ENCODE data around the gene DGCR2. TPM values are rescaled to one million over a fixed set of nuclear protein-coding genes. Genes with fewer than 3 reads are reported as not detected.

Gene DGCR2
- polyA plus RNA-seq, 1 donor (not counting 4 experiments of a cell fraction or from before 2014, with no cell fraction given) = 23.2 TPM

DNA sequence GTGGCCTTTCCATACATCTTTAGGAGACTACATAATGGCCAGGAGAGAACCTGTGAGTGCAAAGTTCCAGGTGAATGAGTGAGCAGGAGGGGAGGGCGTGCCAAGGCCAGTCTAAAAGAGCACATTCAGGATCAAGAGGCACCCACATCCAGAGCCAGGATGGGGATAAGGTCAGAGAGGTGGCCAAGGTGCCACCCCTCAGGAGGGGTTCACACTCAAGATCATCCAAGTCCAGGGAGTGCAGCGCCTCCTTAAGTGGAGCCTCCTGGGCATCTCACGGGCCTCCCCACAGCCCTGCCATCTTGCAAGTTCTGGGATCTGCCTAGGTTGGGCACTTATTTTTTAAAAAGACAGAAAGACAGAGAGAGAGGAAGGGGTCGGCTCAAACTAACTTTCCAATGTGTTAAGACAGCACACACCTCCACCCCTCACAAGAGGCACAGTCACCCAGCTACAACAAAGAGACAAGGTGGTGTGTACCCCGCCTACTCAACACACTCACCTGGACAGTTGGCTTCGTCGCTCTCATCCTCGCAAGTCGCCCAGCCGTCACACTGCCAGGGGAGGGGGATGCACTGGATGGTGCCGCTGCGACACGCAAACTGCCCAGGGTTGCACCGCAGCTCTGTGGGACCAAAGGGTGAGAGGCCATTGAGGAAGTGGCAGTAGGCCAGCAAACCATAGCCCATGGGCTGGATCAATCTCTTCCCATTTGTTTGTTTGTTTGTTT is 33.2 kb downstream of the DGCR2 start:
- Histone ChIP-seq H3K4me1 (ENCODE audit: control insufficient read depth, extremely low read depth, insufficient read depth, low read length) (peaks cover 10% of the 10 kb centered on the region), H3K4me2 (ENCODE audit: control insufficient read depth, extremely low read depth, insufficient read depth, low read depth, low read length) (no peak overlapping the region), H3K79me2 (ENCODE audit: control insufficient read depth, insufficient read depth, low read length) (peaks cover 8% of the 10 kb centered on the region), H2AFZ (ENCODE audit: control insufficient read depth, low read length) (no peak overlapping the region), H3K4me3 (ENCODE audit: control insufficient read depth in 2 of 3, extremely low read depth in 1 of 3, insufficient read depth in 2 of 3, low read depth in 1 of 3, low read length in 3 of 3) (no peak overlapping the region), H3K27ac (ENCODE audit: control insufficient read depth, insufficient read depth, low read length) (no peak overlapping the region), H3K9me1 (ENCODE audit: control insufficient read depth, extremely low read depth, insufficient read depth, low read length) (no peaks in the 10 kb centered on the region), H4K20me1 (ENCODE audit: control insufficient read depth, extremely low read depth, insufficient read depth, low read length) (peaks cover 4% of the 10 kb centered on the region), H3K36me3 (ENCODE audit: control insufficient read depth in 2 of 2, extremely low read depth in 1 of 2, insufficient read depth in 2 of 2, low read length in 2 of 2) (peaks cover 14 to 15% of the 10 kb centered on the region in 2 experiments), H3K9ac (ENCODE audit: control insufficient read depth, extremely low read depth, insufficient read depth, low read length) (no peak overlapping the region), H3K9me3 (ENCODE audit: control insufficient read depth, low read depth, low read length) (no peaks in the 10 kb centered on the region), H3K27me3 (ENCODE audit: control insufficient read depth, extremely low read depth, insufficient read depth, low read length) (no peaks in the 10 kb centered on the region)
- dilution Hi-C loops (cut with MboI; ENCODE audit: extremely low pct_ligation_motif_present, low sequenced_read_pairs) = no loop called here
- DNase-seq (ENCODE audit: low read depth, low spot score) (no peak), FAIRE-seq (no peak)
- TF ChIP-seq, protein P1, sequence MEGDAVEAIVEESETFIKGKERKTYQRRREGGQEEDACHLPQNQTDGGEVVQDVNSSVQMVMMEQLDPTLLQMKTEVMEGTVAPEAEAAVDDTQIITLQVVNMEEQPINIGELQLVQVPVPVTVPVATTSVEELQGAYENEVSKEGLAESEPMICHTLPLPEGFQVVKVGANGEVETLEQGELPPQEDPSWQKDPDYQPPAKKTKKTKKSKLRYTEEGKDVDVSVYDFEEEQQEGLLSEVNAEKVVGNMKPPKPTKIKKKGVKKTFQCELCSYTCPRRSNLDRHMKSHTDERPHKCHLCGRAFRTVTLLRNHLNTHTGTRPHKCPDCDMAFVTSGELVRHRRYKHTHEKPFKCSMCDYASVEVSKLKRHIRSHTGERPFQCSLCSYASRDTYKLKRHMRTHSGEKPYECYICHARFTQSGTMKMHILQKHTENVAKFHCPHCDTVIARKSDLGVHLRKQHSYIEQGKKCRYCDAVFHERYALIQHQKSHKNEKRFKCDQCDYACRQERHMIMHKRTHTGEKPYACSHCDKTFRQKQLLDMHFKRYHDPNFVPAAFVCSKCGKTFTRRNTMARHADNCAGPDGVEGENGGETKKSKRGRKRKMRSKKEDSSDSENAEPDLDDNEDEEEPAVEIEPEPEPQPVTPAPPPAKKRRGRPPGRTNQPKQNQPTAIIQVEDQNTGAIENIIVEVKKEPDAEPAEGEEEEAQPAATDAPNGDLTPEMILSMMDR (optimal IDR thresholded peaks at IDR 0.05 in 1 of 3, IDR thresholded peaks at IDR 0.05 in 1 of 3, conservative IDR thresholded peaks at IDR 0.05 in 1 of 3; ENCODE audit: extremely low read depth in 1 of 3, insufficient read depth in 2 of 3, low read length in 3 of 3) = no peak
- no peak for TF ChIP-seq EZH2 (IDR thresholded peaks at IDR 0.05; ENCODE audit: low read length)

DNA sequence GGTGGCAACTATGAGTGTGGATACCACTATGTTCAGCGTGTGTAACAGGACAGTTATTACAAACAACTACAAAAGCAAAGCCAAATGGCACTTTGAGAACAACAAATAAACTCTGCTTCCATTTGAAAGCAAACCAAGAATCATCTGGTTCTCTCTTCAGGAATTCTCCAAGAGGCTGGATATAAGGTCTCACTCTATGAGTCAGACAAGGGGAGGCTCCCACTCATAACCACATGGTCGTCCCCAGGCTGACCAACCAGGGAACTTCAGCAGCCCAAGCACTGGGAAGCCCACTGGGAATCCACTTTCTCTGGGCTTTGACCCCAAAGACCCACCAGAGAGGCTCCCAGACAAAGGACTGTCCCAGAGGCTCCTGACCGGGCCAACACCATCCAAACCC is 35.3 kb downstream of the DGCR2 start:
- H3K4me3 ChIP-seq (ENCODE audit: control insufficient read depth in 2 of 3, extremely low read depth in 1 of 3, insufficient read depth in 2 of 3, low read depth in 1 of 3, low read length in 3 of 3) = no peak overlapping the region
- FAIRE-seq (no peak), DNase-seq (ENCODE audit: low read depth, low spot score) (no peak)
- peaks cover 14 to 15% of the 10 kb centered on the region in 2 experiments for H3K36me3 ChIP-seq (ENCODE audit: control insufficient read depth in 2 of 2, extremely low read depth in 1 of 2, insufficient read depth in 2 of 2, low read length in 2 of 2)
- dilution Hi-C loops (cut with MboI; ENCODE audit: extremely low pct_ligation_motif_present, low sequenced_read_pairs) = no loop called here
- no peak overlapping the region for H3K27ac ChIP-seq (ENCODE audit: control insufficient read depth, insufficient read depth, low read length)
- no peak overlapping the region for H3K4me2 ChIP-seq (ENCODE audit: control insufficient read depth, extremely low read depth, insufficient read depth, low read depth, low read length)
- no peak overlapping the region for H2AFZ ChIP-seq (ENCODE audit: control insufficient read depth, low read length)
- peaks cover 6% of the 10 kb centered on the region for H3K79me2 ChIP-seq (ENCODE audit: control insufficient read depth, insufficient read depth, low read length)
- H4K20me1 ChIP-seq (ENCODE audit: control insufficient read depth, extremely low read depth, insufficient read depth, low read length) = peaks cover 4% of the 10 kb centered on the region
- H3K4me1 ChIP-seq (ENCODE audit: control insufficient read depth, extremely low read depth, insufficient read depth, low read length) = peaks cover 10% of the 10 kb centered on the region
- TF ChIP-seq, protein P1 (optimal IDR thresholded peaks at IDR 0.05 in 1 of 3, IDR thresholded peaks at IDR 0.05 in 1 of 3, conservative IDR thresholded peaks at IDR 0.05 in 1 of 3; ENCODE audit: extremely low read depth in 1 of 3, insufficient read depth in 2 of 3, low read length in 3 of 3) = no peak
- no peak for TF ChIP-seq EZH2 (IDR thresholded peaks at IDR 0.05; ENCODE audit: low read length)
- H3K27me3 ChIP-seq (ENCODE audit: control insufficient read depth, extremely low read depth, insufficient read depth, low read length) = no peaks in the 10 kb centered on the region
- no peaks in the 10 kb centered on the region for H3K9me1 ChIP-seq (ENCODE audit: control insufficient read depth, extremely low read depth, insufficient read depth, low read length)
- H3K9me3 ChIP-seq (ENCODE audit: control insufficient read depth, low read depth, low read length) = no peaks in the 10 kb centered on the region
- H3K9ac ChIP-seq (ENCODE audit: control insufficient read depth, extremely low read depth, insufficient read depth, low read length) = no peak overlapping the region
